ENCODE data around the gene ABCD1. TPM values are rescaled to one million over a fixed set of nuclear protein-coding genes. Genes with fewer than 3 reads are reported as not detected.

Gene ABCD1
- total RNA-seq, 1 donor from 2014 or later, result 18.6 TPM

GRCh38 chrX:153791104-153791852 is 66.6 kb downstream of the ABCD1 start:
- DNase-seq (ENCODE audit: low spot score), result no peak

- DNase-seq (ENCODE audit: low spot score), result no peak
Measured at GRCh38 chrX:153792368-153792767, 67.7 kb downstream of the ABCD1 start.

- DNase-seq (ENCODE audit: low spot score), result no peak
Measured at GRCh38 chrX:153793291-153793690, 68.6 kb downstream of the ABCD1 start.

Other genes with a start within 250 kb of the ABCD1 start
- 204 TPM for gene BGN, start 229.9 kb upstream of the ABCD1 start, total RNA-seq
- gene ATP2B3, start 207.2 kb upstream of the ABCD1 start, total RNA-seq, result not detected
- gene CCNQ, start 125.7 kb upstream of the ABCD1 start, total RNA-seq, result 14.9 TPM
- gene DUSP9, start 77.7 kb upstream of the ABCD1 start, total RNA-seq, result 0.12 TPM
- gene PNCK, start 51.0 kb upstream of the ABCD1 start, total RNA-seq, result 28.3 TPM
- 165 TPM for gene SLC6A8, start 36.9 kb upstream of the ABCD1 start, total RNA-seq
- gene BCAP31, start 469 bp upstream of the ABCD1 start, total RNA-seq, result 221 TPM
- gene PLXNB3, start 39.4 kb downstream of the ABCD1 start, total RNA-seq, result 65.3 TPM
- gene SRPK3, start 56.2 kb downstream of the ABCD1 start, total RNA-seq, result 5.8 TPM
- 51.5 TPM for gene IDH3G, start 69.5 kb downstream of the ABCD1 start, total RNA-seq
- 401 TPM for gene SSR4, start 69.8 kb downstream of the ABCD1 start, total RNA-seq
- gene PDZD4, start 105.7 kb downstream of the ABCD1 start, total RNA-seq, result 15.1 TPM
- 10.0 TPM for gene L1CAM, start 161.3 kb downstream of the ABCD1 start, total RNA-seq
- gene AVPR2, start 179.8 kb downstream of the ABCD1 start, total RNA-seq, result 1.1 TPM
- 53.8 TPM for gene ARHGAP4, start 201.4 kb downstream of the ABCD1 start, total RNA-seq
- gene NAA10, start 210.2 kb downstream of the ABCD1 start, total RNA-seq, result 81.6 TPM
- 19.5 TPM for gene RENBP, start 219.8 kb downstream of the ABCD1 start, total RNA-seq
- 69.5 TPM for gene HCFC1, start 247.0 kb downstream of the ABCD1 start, total RNA-seq
- 14.4 TPM for gene TMEM187, start 247.9 kb downstream of the ABCD1 start, total RNA-seq

All from mucosa of gallbladder (tissue), 1 donor.